Measurements from ENCODE around the gene ITGB1.
"Not testable (repeated sequence)": the region's sequence is repeated elsewhere in the genome, so short reads cannot be mapped to it uniquely, and the experiment has no call there.

The ITGB1 gene

GRCh38 chr10:32980242-32980557 lies 22.2 kb upstream of the ITGB1 start:
- DNase-seq: no peak

GRCh38 chr10:32979719-32980118 lies 21.7 kb upstream of the ITGB1 start:
- not testable (repeated sequence) for DNase-seq

- no peak for DNase-seq
Observed at GRCh38 chr10:32979041-32979440, 21.0 kb upstream of the ITGB1 start.

GRCh38 chr10:32977846-32978809 lies 20.1 kb upstream of the ITGB1 start:
- DNase-seq: not testable (repeated sequence)

- no peak for DNase-seq
Observed at GRCh38 chr10:32976338-32976737, 18.3 kb upstream of the ITGB1 start.

GRCh38 chr10:32972929-32973328 lies 14.9 kb upstream of the ITGB1 start:
- no peak for DNase-seq

- no peak for DNase-seq
Observed at GRCh38 chr10:32972460-32972859, 14.4 kb upstream of the ITGB1 start.

- DNase-seq: no peak
Observed at GRCh38 chr10:32971536-32972091, 13.6 kb upstream of the ITGB1 start.

- DNase-seq: no peak
Observed at GRCh38 chr10:32970910-32971309, 12.9 kb upstream of the ITGB1 start.

- DNase-seq: no peak
Observed at GRCh38 chr10:32964270-32964669, 6.2 kb upstream of the ITGB1 start.

- no peak for DNase-seq
Observed at GRCh38 chr10:32963096-32963495, 5.1 kb upstream of the ITGB1 start.

- no peak for DNase-seq
Observed at GRCh38 chr10:32962521-32962920, 4.5 kb upstream of the ITGB1 start.

GRCh38 chr10:32961895-32962369 lies 3.9 kb upstream of the ITGB1 start:
- DNase-seq: peak; percentile 60 to 63

- no peak for DNase-seq
Observed at GRCh38 chr10:32961343-32961894, 3.4 kb upstream of the ITGB1 start.

GRCh38 chr10:32960022-32960421 lies 2.0 kb upstream of the ITGB1 start:
- no peak for DNase-seq

- DNase-seq: no peak
Observed at GRCh38 chr10:32959006-32959920, 1.2 kb upstream of the ITGB1 start.

GRCh38 chr10:32957341-32958084 lies 517 bp downstream of the ITGB1 start:
- peak; percentile 44 to 57 for DNase-seq

- DNase-seq: peak in 1 of 2 experiments; percentile 46
Observed at GRCh38 chr10:32956365-32957197, 1.4 kb downstream of the ITGB1 start.

GRCh38 chr10:32955790-32956189 lies 2.2 kb downstream of the ITGB1 start:
- DNase-seq: no peak

- no peak for DNase-seq
Observed at GRCh38 chr10:32955299-32955772, 2.7 kb downstream of the ITGB1 start.
